ENCODE measurements around the gene PARD3B.

GRCh38 chr2:205500065-205500464 is 954.8 kb downstream of the PARD3B start:
- TF ChIP-seq, protein P1, sequence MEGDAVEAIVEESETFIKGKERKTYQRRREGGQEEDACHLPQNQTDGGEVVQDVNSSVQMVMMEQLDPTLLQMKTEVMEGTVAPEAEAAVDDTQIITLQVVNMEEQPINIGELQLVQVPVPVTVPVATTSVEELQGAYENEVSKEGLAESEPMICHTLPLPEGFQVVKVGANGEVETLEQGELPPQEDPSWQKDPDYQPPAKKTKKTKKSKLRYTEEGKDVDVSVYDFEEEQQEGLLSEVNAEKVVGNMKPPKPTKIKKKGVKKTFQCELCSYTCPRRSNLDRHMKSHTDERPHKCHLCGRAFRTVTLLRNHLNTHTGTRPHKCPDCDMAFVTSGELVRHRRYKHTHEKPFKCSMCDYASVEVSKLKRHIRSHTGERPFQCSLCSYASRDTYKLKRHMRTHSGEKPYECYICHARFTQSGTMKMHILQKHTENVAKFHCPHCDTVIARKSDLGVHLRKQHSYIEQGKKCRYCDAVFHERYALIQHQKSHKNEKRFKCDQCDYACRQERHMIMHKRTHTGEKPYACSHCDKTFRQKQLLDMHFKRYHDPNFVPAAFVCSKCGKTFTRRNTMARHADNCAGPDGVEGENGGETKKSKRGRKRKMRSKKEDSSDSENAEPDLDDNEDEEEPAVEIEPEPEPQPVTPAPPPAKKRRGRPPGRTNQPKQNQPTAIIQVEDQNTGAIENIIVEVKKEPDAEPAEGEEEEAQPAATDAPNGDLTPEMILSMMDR (IDR thresholded peaks at IDR 0.05; ENCODE audit: insufficient read depth, low read length, poor library complexity, severe bottlenecking) = no peak
- no peak for TF ChIP-seq EZH2phosphoT487 (conservative IDR thresholded peaks at IDR 0.05; ENCODE audit: low read length)

Data from SU-DHL-6 (cell line).